ENCODE measurements around the gene CDHR3.

The CDHR3 gene

GRCh38 chr7:106029941-106030340 is 66.9 kb downstream of the CDHR3 start:
- DNase-seq: no peak

- peak; percentile 92 to 97 for DNase-seq
Measured at GRCh38 chr7:106031300-106032035, 68.4 kb downstream of the CDHR3 start.

DNA sequence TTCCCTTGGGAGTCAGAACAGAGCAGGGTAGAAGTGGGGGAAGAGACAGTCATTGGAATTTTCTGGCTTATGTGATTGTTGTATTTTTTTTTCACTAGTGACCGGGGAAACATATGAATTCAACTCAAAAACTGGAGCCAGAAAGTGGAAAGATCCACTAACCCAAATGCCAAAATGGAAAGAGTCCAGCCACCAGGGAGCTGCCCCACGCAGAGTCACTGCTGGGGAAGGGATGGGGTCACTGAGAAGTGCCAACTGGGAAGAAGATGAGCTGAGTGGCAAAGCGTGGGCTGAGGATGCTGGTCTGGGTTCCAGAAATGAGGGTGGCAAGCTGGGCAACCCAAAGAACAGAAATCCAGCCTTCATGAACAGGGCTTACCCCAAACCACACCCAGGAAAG is 69.2 kb downstream of the CDHR3 start:
- DNase-seq: peak in 1 of 2 experiments; percentile 61

DNA sequence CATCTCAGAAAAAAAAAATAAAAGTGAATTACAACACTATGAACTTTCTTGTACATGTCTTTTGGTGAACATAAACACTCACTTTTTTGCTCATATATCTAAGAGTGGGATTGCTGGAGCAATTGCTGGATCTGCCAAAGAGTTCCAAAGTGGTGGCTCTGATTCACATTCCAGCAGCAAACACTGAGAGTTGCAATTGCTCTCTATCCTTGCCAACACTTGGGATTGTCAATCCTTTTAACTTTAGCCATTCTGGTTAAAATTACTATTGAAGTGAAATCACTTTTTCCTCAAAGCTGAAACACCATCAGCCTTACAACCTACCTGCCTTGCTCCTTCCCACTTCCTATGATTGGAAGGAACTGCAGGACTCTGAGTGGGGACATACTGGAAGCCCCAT is 70.7 kb downstream of the CDHR3 start:
- no peak for DNase-seq

GRCh38 chr7:106034383-106034782 is 71.3 kb downstream of the CDHR3 start:
- no peak for DNase-seq

DNA sequence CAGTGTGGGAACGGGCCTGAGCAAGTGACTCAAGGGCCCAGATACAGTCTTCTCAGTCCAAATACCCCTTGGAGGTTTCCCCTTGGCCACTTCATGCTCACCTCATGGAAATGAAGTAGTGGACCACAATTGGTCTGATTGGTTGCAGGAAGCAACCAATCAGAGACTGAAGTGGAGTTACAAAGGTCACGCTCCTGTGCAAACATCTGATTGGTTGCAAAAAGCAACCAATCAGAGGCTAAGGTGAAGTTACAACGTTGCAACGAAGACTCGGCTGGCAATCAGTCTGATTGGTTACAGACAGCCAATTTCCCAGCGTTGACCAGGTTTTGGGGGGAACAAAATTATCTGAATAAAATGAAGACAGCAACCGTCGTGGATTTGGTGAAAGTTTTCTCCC is 72.5 kb downstream of the CDHR3 start:
- no peak for DNase-seq

- no peak for DNase-seq
Measured at GRCh38 chr7:106036004-106036403, 72.9 kb downstream of the CDHR3 start.

- DNase-seq: peak in 1 of 2 experiments; percentile 30
Measured at GRCh38 chr7:106037489-106038176, 74.6 kb downstream of the CDHR3 start.

GRCh38 chr7:106038289-106038688 is 75.2 kb downstream of the CDHR3 start:
- no peak for DNase-seq

DNA sequence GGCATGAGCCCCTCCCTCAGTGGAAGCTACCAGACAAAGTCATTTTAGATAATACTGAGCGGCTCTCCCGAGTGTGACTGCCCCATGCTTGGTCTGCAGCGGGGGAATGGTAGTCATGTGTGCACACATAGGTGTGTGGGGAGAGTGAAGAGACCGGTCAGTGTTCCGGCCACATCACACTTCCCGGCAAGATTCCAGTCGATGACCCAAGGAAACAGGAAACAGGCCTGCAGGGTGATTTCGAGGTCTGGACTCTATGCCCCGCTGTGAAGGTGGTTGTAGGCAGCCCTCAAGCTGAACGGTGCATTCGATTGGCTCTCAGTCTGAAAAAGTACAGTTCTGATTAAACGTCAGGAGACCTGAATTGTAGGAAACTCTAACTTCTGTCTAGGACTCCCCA is 75.9 kb downstream of the CDHR3 start:
- DNase-seq: no peak

GRCh38 chr7:106039486-106040060 is 76.5 kb downstream of the CDHR3 start:
- DNase-seq: no peak

DNA sequence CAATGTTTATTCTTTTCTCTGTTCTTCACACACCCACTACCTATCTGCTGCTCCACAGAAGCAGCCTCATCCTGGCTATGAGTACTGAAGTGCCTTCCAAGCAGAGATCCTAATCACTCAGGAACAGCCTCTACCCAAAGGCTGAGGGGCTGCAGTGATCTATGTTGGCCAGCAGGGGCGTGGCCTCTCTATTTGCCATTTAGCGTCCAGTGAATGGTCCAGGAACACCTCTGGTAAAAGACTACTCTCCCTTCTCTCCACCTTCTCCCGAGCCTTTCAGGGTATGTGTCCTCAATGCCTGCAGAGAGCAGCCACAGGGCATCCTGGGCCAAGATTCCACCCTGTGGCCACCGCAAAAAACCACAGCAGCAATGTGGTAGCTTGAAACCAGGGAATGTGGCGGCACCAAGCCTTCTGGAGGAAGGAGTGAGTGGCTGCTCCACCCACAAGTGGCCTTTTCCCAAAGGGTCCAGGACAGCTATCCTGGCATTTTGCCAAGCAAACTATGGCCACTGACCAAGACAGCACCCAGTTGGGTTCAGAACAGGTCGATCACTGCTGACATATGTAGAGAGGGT is 78.2 kb downstream of the CDHR3 start:
- DNase-seq: peak in 1 of 2 experiments; percentile 27

- no peak for DNase-seq
Measured at GRCh38 chr7:106042196-106042611, 79.1 kb downstream of the CDHR3 start.

- DNase-seq: peak in 1 of 2 experiments; percentile 25
Measured at GRCh38 chr7:106045139-106045538, 82.1 kb downstream of the CDHR3 start.

DNA sequence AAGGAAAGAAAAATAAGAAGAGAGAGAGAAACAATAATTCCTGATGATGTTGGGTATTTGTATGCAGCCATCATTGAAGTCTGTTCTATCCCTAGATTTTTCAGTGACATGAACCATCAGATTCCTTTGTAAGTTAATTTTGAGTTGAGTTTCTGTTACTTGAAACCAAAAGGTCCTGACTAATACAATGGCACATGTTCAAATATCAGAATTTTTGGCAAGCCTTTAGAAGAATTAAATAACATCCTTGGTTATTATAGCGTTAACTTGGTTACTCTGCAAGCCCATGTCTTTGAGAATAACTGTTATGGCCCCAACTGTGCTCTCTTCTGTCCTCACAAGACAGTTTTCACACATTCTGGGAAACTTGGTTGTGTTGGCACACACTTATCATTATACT is 82.5 kb downstream of the CDHR3 start:
- DNase-seq: peak; percentile 52 to 67

DNA sequence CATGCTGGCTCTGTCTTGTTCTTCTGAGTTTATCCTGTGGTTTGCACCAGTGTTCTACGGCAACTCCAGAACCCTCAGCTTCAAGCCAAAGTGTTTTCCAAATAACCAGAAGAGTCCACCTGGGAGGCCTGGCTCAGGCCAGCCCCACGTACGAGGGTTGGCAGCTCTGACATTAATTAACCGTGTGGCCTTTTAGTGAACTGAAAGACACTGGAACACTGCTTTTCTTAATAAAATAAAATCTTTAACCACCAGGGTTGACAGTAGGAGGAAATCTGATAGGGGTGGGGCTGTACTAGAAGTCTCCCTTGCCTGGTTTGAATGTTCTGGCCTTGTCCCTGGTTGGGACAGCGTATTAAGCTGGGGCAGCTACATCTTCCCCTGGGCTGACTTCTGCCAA is 84.1 kb downstream of the CDHR3 start:
- peak in 1 of 2 experiments; percentile 38 for DNase-seq

DNA sequence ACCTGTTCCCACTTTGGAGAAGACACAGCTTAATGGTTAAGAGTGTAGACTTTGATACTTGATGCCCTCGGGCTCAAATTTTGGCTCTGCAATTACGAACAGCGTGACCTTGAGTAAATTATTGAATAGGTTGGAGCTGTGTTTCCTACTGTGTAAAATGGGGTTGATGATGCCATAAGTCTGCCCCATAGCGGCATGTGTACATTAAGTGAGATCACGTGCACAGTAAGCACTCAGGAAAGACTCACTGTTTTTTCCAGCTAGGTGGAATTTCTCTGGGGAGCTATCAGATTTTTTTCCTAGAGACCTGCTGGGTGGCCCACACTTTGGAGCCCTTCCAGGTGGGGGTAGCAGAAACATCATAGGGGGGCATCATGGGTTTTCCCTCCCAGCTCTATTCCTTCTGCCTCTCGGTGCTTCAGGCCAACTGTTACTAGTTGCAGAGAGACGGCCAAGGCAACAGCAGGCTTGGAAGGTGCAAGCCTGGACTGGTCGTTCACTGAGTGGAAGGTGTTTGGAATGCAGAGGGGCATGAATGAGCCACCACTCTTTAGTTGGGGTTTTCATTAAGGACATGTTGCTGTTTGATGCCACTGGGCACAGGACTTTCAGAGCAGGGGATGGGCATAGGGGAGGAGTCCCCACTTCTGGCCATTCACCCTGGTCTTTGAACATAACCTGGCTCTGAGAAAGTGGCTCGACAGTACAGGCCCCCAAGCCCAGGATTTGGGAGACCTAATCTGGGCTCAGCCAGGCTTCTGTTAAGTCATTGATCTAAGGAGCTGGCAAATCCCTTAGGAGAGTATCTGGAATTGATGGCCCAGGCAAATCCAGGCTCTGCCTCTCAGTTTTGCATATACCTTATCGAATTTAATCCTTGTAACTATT is 85.0 kb downstream of the CDHR3 start:
- DNase-seq: peak; percentile 59 to 85

DNA sequence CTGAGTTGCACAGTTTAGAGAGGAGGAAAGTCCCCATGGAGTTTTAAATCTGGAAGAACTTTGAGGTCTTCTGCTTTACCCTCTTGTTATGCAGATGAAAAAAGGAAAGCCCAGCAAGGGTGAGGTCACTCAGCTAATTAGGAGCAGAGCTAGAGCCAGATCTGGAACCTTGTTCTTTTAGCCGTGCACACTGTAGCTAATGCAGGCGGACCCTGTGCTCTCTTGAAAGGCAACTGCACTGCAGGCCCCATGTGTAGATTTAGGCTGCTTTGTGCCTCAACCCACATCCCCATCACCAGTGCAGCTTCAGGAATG is 85.6 kb downstream of the CDHR3 start:
- DNase-seq: peak in 1 of 2 experiments; percentile 45

DNA sequence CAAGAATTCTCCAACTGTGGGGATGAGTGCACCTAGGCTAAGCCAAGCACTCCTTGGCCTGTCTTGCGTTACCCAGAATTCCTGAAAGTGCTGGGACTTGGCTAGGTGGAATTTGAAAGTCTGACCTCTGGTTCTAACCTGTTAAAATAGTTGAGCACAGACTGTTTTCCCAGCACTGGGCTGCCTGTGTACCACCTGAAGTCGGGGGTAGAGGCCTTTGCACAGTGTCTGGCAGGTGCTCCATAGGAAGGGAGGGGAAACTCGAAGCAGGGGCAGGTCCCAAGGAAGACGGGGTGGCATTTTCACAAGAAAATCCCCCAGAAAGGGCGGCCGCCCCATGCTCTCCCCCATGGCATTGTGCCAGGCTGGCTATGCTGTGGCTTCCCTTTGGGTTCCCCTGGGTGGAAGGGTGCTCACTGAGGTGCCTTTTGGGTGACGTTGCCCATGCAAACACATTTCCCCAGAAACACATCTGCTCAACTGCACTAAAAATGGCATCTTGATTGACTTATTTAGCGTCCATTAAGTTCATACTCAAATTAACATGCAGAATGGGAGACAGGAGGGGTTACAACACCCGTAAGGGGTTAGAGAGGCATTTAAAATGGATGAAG is 86.2 kb downstream of the CDHR3 start:
- no peak for DNase-seq

- DNase-seq: peak in 1 of 2 experiments; percentile 16
Measured at GRCh38 chr7:106050002-106050745, 87.1 kb downstream of the CDHR3 start.

DNA sequence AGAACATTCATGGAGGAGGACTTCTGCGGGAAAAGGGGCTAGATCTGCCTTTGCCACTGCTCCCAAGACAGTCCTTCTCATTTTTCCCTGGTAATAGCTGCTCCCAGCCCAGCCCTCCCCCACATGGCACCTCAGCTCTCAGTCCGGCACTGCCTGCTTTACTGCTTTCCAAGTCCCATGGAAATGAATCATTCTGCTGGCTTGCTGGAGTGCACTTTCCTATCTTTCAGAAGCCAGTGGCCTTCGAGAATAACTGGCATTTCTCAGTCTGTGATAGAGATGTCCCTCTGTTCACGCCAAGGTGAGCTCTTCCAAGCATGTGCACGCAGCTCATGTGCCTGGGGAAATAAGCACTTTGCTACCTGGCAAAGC is 87.7 kb downstream of the CDHR3 start:
- peak in 1 of 2 experiments; percentile 64 for DNase-seq

DNA sequence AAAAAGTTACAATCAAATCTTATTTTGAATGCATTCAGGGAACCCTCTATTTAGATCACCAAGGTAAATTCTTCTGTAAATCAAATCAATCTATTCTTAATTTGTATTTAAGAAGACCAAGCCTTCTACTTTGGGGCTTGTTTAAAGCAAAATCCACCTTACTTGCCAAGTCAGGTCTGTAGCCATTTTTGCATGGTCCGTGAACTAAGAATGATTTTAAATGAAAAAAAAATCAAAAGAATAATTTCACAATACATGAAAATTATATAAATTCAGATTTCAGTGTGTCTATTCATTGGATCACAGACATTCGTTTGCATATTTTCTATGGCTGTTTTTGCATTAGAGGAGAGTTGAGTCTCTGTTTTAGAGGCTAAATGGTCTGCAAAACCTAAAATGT is 89.6 kb downstream of the CDHR3 start:
- no peak for DNase-seq
